HepG2 (cell line): ENCODE measurements around the gene PKMYT1. TPM values are rescaled to one million over a fixed set of nuclear protein-coding genes. Genes with fewer than 3 reads are reported as not detected.

ENCODE experiments used
- AGO1 ChIP-seq: fragments of 200-400 bp; formaldehyde crosslinking; IDR thresholded peaks from 2 replicates; pipeline ENCODE4 v1.6.1; 2017; ENCODE audit warnings: mild to moderate bottlenecking, low read depth, low read length, moderate library complexity; ENCODE audit not compliant: poor library complexity, severe bottlenecking
- GABPB1 ChIP-seq: IDR thresholded peaks from 2 replicates; pipeline ENCODE4 v1.6.1; 2016; ENCODE audit warnings: mild to moderate bottlenecking, missing genetic modification reagents, moderate library complexity, missing compliant biosample characterization
- IKZF4 ChIP-seq: sonication (generic); formaldehyde crosslinking; IDR thresholded peaks from 2 replicates; pipeline ENCODE4 v1.5.1; 2020; ENCODE audit warnings: borderline replicate concordance, mild to moderate bottlenecking, low read depth, missing genetic modification reagents; ENCODE audit errors: not compliant biosample characterization
- MYNN ChIP-seq: sonication (generic); formaldehyde crosslinking; IDR thresholded peaks from 2 replicates; pipeline ENCODE4 v1.4.0; 2020; ENCODE audit warnings: mild to moderate bottlenecking, low read depth, missing genetic modification reagents
- NR3C1 ChIP-seq: sonication (generic); formaldehyde crosslinking; IDR thresholded peaks from 2 replicates; pipeline ENCODE4 v1.4.0; 2020; ENCODE audit warnings: missing genetic modification reagents
- SP140L ChIP-seq: sonication (generic); formaldehyde crosslinking; IDR thresholded peaks from 2 replicates; pipeline ENCODE4 v1.4.0; 2020; ENCODE audit warnings: missing genetic modification reagents, borderline replicate concordance
- TBP ChIP-seq: sonication (generic); formaldehyde crosslinking; IDR thresholded peaks from 2 replicates; pipeline ENCODE4 v1.5.0; 2020; ENCODE audit warnings: missing genetic modification reagents
- ZC3H13 ChIP-seq: sonication (generic); formaldehyde crosslinking; IDR thresholded peaks from 2 replicates; pipeline ENCODE4 v1.8.1; 2023; ENCODE audit warnings: mild to moderate bottlenecking, missing genetic modification reagents, moderate library complexity
- ZNF101 ChIP-seq: sonication (generic); formaldehyde crosslinking; IDR thresholded peaks from 2 replicates; pipeline ENCODE4 v1.4.0; 2020; ENCODE audit warnings: mild to moderate bottlenecking, low read depth, missing genetic modification reagents, borderline replicate concordance
- ZNF24 ChIP-seq: fragments of 450-650 bp; IDR thresholded peaks from 2 replicates; pipeline ENCODE4 v1.6.1; 2017; ENCODE audit warnings: antibody characterized with exemption, mild to moderate bottlenecking
- polyA plus RNA-seq, 8 experiments: library from polyadenylated mRNA; depleted of rRNA in 3 of 8; stranded (reverse) in 7 of 8; unstranded in 1 of 8; fragments of >200 nt; fragmentation: Illumina TruSeq in 4 of 8; extraction: Trizol in 4 of 8; gene quantifications; 2 replicates each; pipeline versions ENCODE4 v1.2.1 to v1.2.3, GENCODE V29; 2011 to 2016; ENCODE audit warnings: low read depth in 4 of 8, missing spikeins in 1 of 8, mixed read lengths in 1 of 8; ENCODE audit not compliant: insufficient read depth in 1 of 8
- total RNA-seq, 5 experiments: library from RNA; depleted of rRNA; stranded (reverse); fragments of >200 nt; fragmentation: Illumina TruSeq; extraction: Trizol; gene quantifications; 2 replicates each; pipeline ENCODE4 v1.2.3, GENCODE V29; 2016; ENCODE audit warnings: low read depth in 1 of 5
- TF ChIP-seq, protein P1 (sequence below): sonication (generic); formaldehyde crosslinking; conservative IDR thresholded peaks from 2 replicates; pipeline ENCODE4 v1.8.1; 2023; ENCODE audit warnings: missing genetic modification reagents
- TF ChIP-seq, protein P2 (sequence below): sonication (generic); formaldehyde crosslinking; IDR thresholded peaks from 2 replicates; pipeline ENCODE4 v1.5.0; 2020; ENCODE audit warnings: mild to moderate bottlenecking, missing genetic modification reagents
- TF ChIP-seq, protein P3 (sequence below): sonication (generic); formaldehyde crosslinking; IDR thresholded peaks from 2 replicates; pipeline ENCODE4 v1.4.0; 2020; ENCODE audit warnings: missing genetic modification reagents
- TF ChIP-seq, protein P4 (sequence below): sonication (generic); formaldehyde crosslinking; IDR thresholded peaks from 2 replicates; pipeline ENCODE4 v1.8.0; 2022; ENCODE audit warnings: missing genetic modification reagents, mild to moderate bottlenecking, borderline replicate concordance
- TF ChIP-seq, protein P5 (sequence below): sonication (generic); formaldehyde crosslinking; IDR thresholded peaks from 2 replicates; pipeline ENCODE4 v1.4.0; 2020; ENCODE audit warnings: missing genetic modification reagents

Gene PKMYT1
- total and polyA plus RNA-seq, 2 of the 13 experiments (the other 11 are each of a cell fraction or from before 2014, with no cell fraction given), result 7.0 to 27.8 TPM

DNA sequence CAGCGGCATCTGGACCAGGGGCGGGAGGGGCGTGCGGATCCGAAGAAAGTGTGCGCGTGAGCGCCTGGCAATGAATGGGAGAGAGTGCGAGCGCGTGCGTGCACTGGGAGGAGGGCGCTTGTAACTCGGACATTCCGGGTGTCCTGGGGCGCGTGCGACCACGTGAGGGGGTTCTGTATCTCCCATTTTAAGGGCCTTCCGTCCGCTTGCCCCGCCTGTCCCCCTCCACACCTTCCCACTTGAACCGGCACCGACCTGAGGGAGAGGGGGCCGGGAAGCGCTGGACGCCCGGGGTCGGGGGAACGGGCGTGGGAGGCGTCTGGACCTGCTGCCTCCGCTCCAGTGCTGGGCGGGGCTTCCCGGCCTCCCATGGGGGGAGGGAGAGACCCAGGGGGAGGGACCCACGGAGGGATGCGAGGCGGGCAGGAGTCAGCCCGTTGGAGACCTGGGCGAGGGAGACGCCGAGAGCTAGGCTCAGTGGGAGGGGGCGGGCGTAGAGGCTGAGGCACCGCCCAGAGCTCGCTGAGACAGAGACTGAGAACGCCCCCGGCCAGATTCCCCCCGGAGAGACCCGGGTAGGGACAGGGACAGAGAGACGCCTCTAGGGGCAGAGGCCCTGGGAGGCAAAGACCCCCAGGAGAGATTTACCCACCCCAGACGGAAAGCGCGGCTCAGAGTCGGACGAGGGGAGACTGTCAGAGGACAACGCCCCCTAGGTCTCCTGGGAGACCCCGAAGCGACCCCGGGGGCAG, 16.3 kb downstream of the PKMYT1 start, which contains the start of gene KREMEN2 (continued):
- TF ChIP-seq, protein P1, sequence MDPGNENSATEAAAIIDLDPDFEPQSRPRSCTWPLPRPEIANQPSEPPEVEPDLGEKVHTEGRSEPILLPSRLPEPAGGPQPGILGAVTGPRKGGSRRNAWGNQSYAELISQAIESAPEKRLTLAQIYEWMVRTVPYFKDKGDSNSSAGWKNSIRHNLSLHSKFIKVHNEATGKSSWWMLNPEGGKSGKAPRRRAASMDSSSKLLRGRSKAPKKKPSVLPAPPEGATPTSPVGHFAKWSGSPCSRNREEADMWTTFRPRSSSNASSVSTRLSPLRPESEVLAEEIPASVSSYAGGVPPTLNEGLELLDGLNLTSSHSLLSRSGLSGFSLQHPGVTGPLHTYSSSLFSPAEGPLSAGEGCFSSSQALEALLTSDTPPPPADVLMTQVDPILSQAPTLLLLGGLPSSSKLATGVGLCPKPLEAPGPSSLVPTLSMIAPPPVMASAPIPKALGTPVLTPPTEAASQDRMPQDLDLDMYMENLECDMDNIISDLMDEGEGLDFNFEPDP (CRISPR knock-in tag), result no peak
- no peak for TF ChIP-seq ZNF101 (CRISPR knock-in tag)
- peak; percentile 35; the same call in 1 of the 2 replicates for TF ChIP-seq ZC3H13 (CRISPR knock-in tag)
- no peak for TF ChIP-seq SP140L (CRISPR knock-in tag)
- TF ChIP-seq, protein P2, sequence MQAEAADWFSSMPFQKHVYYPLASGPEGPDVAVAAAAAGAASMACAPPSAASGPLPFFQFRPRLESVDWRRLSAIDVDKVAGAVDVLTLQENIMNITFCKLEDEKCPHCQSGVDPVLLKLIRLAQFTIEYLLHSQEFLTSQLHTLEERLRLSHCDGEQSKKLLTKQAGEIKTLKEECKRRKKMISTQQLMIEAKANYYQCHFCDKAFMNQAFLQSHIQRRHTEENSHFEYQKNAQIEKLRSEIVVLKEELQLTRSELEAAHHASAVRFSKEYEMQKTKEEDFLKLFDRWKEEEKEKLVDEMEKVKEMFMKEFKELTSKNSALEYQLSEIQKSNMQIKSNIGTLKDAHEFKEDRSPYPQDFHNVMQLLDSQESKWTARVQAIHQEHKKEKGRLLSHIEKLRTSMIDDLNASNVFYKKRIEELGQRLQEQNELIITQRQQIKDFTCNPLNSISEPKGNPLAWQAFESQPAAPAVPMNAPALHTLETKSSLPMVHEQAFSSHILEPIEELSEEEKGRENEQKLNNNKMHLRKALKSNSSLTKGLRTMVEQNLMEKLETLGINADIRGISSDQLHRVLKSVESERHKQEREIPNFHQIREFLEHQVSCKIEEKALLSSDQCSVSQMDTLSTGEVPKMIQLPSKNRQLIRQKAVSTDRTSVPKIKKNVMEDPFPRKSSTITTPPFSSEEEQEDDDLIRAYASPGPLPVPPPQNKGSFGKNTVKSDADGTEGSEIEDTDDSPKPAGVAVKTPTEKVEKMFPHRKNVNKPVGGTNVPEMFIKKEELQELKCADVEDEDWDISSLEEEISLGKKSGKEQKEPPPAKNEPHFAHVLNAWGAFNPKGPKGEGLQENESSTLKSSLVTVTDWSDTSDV (CRISPR knock-in tag), result no peak
- peak; percentile 74 for TF ChIP-seq AGO1
- no peak for TF ChIP-seq GABPB1 (CRISPR knock-in tag)
- TF ChIP-seq, protein P3, sequence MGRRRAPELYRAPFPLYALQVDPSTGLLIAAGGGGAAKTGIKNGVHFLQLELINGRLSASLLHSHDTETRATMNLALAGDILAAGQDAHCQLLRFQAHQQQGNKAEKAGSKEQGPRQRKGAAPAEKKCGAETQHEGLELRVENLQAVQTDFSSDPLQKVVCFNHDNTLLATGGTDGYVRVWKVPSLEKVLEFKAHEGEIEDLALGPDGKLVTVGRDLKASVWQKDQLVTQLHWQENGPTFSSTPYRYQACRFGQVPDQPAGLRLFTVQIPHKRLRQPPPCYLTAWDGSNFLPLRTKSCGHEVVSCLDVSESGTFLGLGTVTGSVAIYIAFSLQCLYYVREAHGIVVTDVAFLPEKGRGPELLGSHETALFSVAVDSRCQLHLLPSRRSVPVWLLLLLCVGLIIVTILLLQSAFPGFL, result no peak
- no peak for TF ChIP-seq TBP (CRISPR knock-in tag)
- TF ChIP-seq NR3C1, result no peak
- no peak for TF ChIP-seq ZNF24
- TF ChIP-seq IKZF4 (CRISPR knock-in tag), result no peak
- TF ChIP-seq, protein P4, sequence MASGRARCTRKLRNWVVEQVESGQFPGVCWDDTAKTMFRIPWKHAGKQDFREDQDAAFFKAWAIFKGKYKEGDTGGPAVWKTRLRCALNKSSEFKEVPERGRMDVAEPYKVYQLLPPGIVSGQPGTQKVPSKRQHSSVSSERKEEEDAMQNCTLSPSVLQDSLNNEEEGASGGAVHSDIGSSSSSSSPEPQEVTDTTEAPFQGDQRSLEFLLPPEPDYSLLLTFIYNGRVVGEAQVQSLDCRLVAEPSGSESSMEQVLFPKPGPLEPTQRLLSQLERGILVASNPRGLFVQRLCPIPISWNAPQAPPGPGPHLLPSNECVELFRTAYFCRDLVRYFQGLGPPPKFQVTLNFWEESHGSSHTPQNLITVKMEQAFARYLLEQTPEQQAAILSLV (CRISPR knock-in tag), result no peak; the same call in 1 of the 2 replicates
- TF ChIP-seq, protein P5, sequence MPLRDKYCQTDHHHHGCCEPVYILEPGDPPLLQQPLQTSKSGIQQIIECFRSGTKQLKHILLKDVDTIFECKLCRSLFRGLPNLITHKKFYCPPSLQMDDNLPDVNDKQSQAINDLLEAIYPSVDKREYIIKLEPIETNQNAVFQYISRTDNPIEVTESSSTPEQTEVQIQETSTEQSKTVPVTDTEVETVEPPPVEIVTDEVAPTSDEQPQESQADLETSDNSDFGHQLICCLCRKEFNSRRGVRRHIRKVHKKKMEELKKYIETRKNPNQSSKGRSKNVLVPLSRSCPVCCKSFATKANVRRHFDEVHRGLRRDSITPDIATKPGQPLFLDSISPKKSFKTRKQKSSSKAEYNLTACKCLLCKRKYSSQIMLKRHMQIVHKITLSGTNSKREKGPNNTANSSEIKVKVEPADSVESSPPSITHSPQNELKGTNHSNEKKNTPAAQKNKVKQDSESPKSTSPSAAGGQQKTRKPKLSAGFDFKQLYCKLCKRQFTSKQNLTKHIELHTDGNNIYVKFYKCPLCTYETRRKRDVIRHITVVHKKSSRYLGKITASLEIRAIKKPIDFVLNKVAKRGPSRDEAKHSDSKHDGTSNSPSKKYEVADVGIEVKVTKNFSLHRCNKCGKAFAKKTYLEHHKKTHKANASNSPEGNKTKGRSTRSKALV (CRISPR knock-in tag), result peak; percentile 9; the same call in 1 of the 2 replicates
- no peak for TF ChIP-seq MYNN (CRISPR knock-in tag)
